GM19240 (cell line): ENCODE data around the gene DGLUCY.
"Not testable (repeated sequence)": the region's sequence is repeated elsewhere in the genome, so short reads cannot be mapped to it uniquely, and the experiment has no call there.

ENCODE experiments used
- DNase-seq: peaks from one replicate; pipeline ENCODE4 v3.0.0; 2011; ENCODE audit warnings: low spot score; ENCODE audit not compliant: insufficient read length

DGLUCY gene

GRCh38 chr14:91108941-91109611 is 4.8 kb upstream of the DGLUCY start:
- DNase-seq: no peak

GRCh38 chr14:91111443-91111842 is 2.4 kb upstream of the DGLUCY start:
- DNase-seq: no peak

GRCh38 chr14:91112194-91112593 is 1.7 kb upstream of the DGLUCY start:
- no peak for DNase-seq

- peak; percentile 80 for DNase-seq
Measured at GRCh38 chr14:91114079-91115065, 499 bp downstream of the DGLUCY start.

GRCh38 chr14:91115986-91116770 is 2.3 kb downstream of the DGLUCY start:
- no peak for DNase-seq

GRCh38 chr14:91116913-91117588 is 3.2 kb downstream of the DGLUCY start:
- no peak for DNase-seq

GRCh38 chr14:91117960-91118359 is 4.1 kb downstream of the DGLUCY start:
- no peak for DNase-seq

- DNase-seq: no peak
Measured at GRCh38 chr14:91118511-91119068, 4.7 kb downstream of the DGLUCY start.

- DNase-seq: no peak
Measured at GRCh38 chr14:91119556-91120311, 5.9 kb downstream of the DGLUCY start.

- DNase-seq: no peak
Measured at GRCh38 chr14:91123201-91123600, 9.3 kb downstream of the DGLUCY start.

GRCh38 chr14:91124406-91125270 is 10.8 kb downstream of the DGLUCY start:
- not testable (repeated sequence) for DNase-seq

- DNase-seq: no peak
Measured at GRCh38 chr14:91125271-91125660, 11.4 kb downstream of the DGLUCY start.

GRCh38 chr14:91125801-91126200 is 11.9 kb downstream of the DGLUCY start:
- DNase-seq: no peak

- DNase-seq: no peak
Measured at GRCh38 chr14:91126761-91127160, 12.9 kb downstream of the DGLUCY start.

- DNase-seq: no peak
Measured at GRCh38 chr14:91127401-91127801, 13.5 kb downstream of the DGLUCY start.

GRCh38 chr14:91127924-91128323 is 14.1 kb downstream of the DGLUCY start:
- DNase-seq: no peak

GRCh38 chr14:91128699-91129098 is 14.8 kb downstream of the DGLUCY start:
- DNase-seq: no peak

- no peak for DNase-seq
Measured at GRCh38 chr14:91129261-91129660, 15.4 kb downstream of the DGLUCY start.

- DNase-seq: no peak
Measured at GRCh38 chr14:91135039-91135438, 21.2 kb downstream of the DGLUCY start.
